IMR-90 (cell line): ENCODE data around the gene IFT81. TPM values are rescaled to one million over a fixed set of nuclear protein-coding genes. Genes with fewer than 3 reads are reported as not detected.
"Not testable (repeated sequence)": the region's sequence is repeated elsewhere in the genome, so short reads cannot be mapped to it uniquely, and the experiment has no call there.

Source experiments
- ATAC-seq: fragments of 200-7000 bp; cut with Tn5 transposase; 2 replicates; pipeline ENCODE4 v1.9.1; 2020; ENCODE audit warnings: low read depth, mild to moderate bottlenecking, moderate library complexity
- BruUV-seq: library from RNA; stranded (reverse); fragments of 400-500 nt; replicated peaks from 2 replicates; lab custom pipeline; 2021; lab: Mats Ljungman, UMichigan
- CTCF ChIA-PET: fragments of 300-600 bp; formaldehyde crosslinking; extraction: SDS; loops from one replicate; lab custom pipeline; 2021; ENCODE audit warnings: antibody characterized with exemption; lab: Yijun Ruan, JAX
- POLR2A ChIA-PET: fragments of 300-600 bp; sonication (Branson Sonifier 250); formaldehyde crosslinking; loops from one replicate; lab custom pipeline; 2022; ENCODE audit warnings: antibody characterized with exemption; ENCODE audit not compliant: unreplicated experiment; lab: Charles Lee
- DNase-seq: peaks from one replicate; pipeline ENCODE4 v3.0.0; 2013
- H2AFZ ChIP-seq: replicated peaks from 2 replicates; pipeline ENCODE3; 2013; ENCODE audit warnings: low read length, mild to moderate bottlenecking; ENCODE audit not compliant: poor library complexity
- H2AK5ac ChIP-seq: 2 replicates; pipeline ENCODE4 v1.6.1; 2013; ENCODE audit warnings: low read depth, low read length, inconsistent platforms
- H2AK9ac ChIP-seq: replicated peaks from 2 replicates; pipeline ENCODE3; 2013; ENCODE audit warnings: mild to moderate bottlenecking, low read depth, low read length, moderate library complexity; ENCODE audit not compliant: poor library complexity
- H2BK120ac ChIP-seq: 2 replicates; pipeline ENCODE4 v1.6.1; 2013; ENCODE audit warnings: low read depth, low read length, inconsistent platforms
- H2BK15ac ChIP-seq: 3 replicates; pipeline ENCODE4 v1.6.1; 2013; ENCODE audit warnings: low read depth, low read length, inconsistent platforms
- H2BK20ac ChIP-seq: 2 replicates; pipeline ENCODE4 v1.6.1; 2013; ENCODE audit warnings: low read depth, mild to moderate bottlenecking, inconsistent platforms, low read length, moderate library complexity
- H2BK5ac ChIP-seq: 2 replicates; pipeline ENCODE4 v1.6.1; 2013; ENCODE audit warnings: mild to moderate bottlenecking, low read depth, low read length, inconsistent platforms; ENCODE audit not compliant: poor library complexity, severe bottlenecking
- H3K14ac ChIP-seq: replicated peaks from 2 replicates; pipeline ENCODE4 v1.6.1; 2013; ENCODE audit warnings: low read depth, low read length, inconsistent platforms
- H3K18ac ChIP-seq: 2 replicates; pipeline ENCODE4 v1.6.1; 2013; ENCODE audit warnings: low read depth, low read length, control low read depth
- H3K23ac ChIP-seq: 2 replicates; pipeline ENCODE4 v1.6.1; 2013; ENCODE audit warnings: low read depth, low read length, inconsistent platforms
- H3K27ac ChIP-seq: 2 replicates; pipeline ENCODE4 v1.5.1; 2013; ENCODE audit warnings: mild to moderate bottlenecking, control low read depth, low read length; ENCODE audit not compliant: insufficient read depth
- H3K27me3 ChIP-seq: 2 replicates; pipeline ENCODE4 v1.6.1; 2013; ENCODE audit warnings: low read length; ENCODE audit not compliant: control insufficient read depth, insufficient read depth
- H3K36me3 ChIP-seq: 2 replicates; pipeline ENCODE4 v1.6.1; 2013; ENCODE audit warnings: low read length, mixed read lengths; ENCODE audit not compliant: control insufficient read depth, insufficient read depth
- H3K4ac ChIP-seq: 2 replicates; pipeline ENCODE4 v1.6.1; 2013; ENCODE audit warnings: low read depth, low read length, inconsistent platforms
- H3K4me1 ChIP-seq: 2 replicates; pipeline ENCODE4 v1.6.1; 2013; ENCODE audit warnings: low read length, mixed read lengths; ENCODE audit not compliant: control insufficient read depth, insufficient read depth
- H3K4me2 ChIP-seq: 2 replicates; pipeline ENCODE4 v1.6.1; 2013; ENCODE audit warnings: low read depth, mild to moderate bottlenecking, control low read depth, low read length, moderate library complexity
- H3K4me3 ChIP-seq: 2 replicates; pipeline ENCODE4 v1.5.1; 2013; ENCODE audit warnings: low read depth, mild to moderate bottlenecking, control low read depth, low read length, moderate library complexity; ENCODE audit not compliant: insufficient read depth
- H3K56ac ChIP-seq: 2 replicates; pipeline ENCODE4 v1.6.1; 2013; ENCODE audit warnings: low read length, inconsistent platforms; ENCODE audit not compliant: insufficient read depth; ENCODE audit errors: extremely low read depth
- H3K79me1 ChIP-seq, 2 experiments: 2 replicates each; pipeline ENCODE4 v1.6.1; 2013; ENCODE audit warnings: low read length in 2 of 2, inconsistent platforms in 1 of 2, low read depth in 1 of 2
- H3K9ac ChIP-seq: 2 replicates; pipeline ENCODE4 v1.6.1; 2013; ENCODE audit warnings: low read depth, low read length, control low read depth
- H3K9me1 ChIP-seq: 2 replicates; pipeline ENCODE4 v1.6.1; 2013; ENCODE audit warnings: low read length, inconsistent platforms; ENCODE audit not compliant: insufficient read depth
- H3K9me3 ChIP-seq: 2 replicates; pipeline ENCODE4 v1.6.1; 2013; ENCODE audit warnings: low read length; ENCODE audit not compliant: control insufficient read depth, insufficient read depth
- H4K20me1 ChIP-seq: 2 replicates; pipeline ENCODE4 v1.6.1; 2013; ENCODE audit warnings: low read length, inconsistent platforms; ENCODE audit not compliant: insufficient read depth
- H4K5ac ChIP-seq: 2 replicates; pipeline ENCODE4 v1.6.1; 2013; ENCODE audit warnings: mild to moderate bottlenecking, low read depth, low read length, control low read depth
- H4K8ac ChIP-seq, 2 experiments: 2 replicates each; pipeline ENCODE4 v1.6.1; 2013; ENCODE audit warnings: low read depth in 2 of 2, low read length in 2 of 2, control low read depth in 1 of 2, inconsistent platforms in 1 of 2
- H4K91ac ChIP-seq: 2 replicates; pipeline ENCODE4 v1.6.1; 2013; ENCODE audit warnings: low read depth, low read length, inconsistent platforms; ENCODE audit not compliant: insufficient read depth
- CHD1 ChIP-seq: IDR thresholded peaks from 2 replicates; pipeline ENCODE4 v1.6.1; 2012; ENCODE audit warnings: low read depth, low read length, improper control_type of control experiment
- MXI1 ChIP-seq: IDR thresholded peaks from 2 replicates; pipeline ENCODE4 v1.6.1; 2012; ENCODE audit warnings: low read depth, mild to moderate bottlenecking, low read length, moderate library complexity, borderline replicate concordance
- POLR2A ChIP-seq: IDR thresholded peaks from 2 replicates; pipeline ENCODE4 v1.6.1; 2012; ENCODE audit warnings: mild to moderate bottlenecking, low read depth, low read length
- RAD21 ChIP-seq: IDR thresholded peaks from 2 replicates; pipeline ENCODE4 v1.6.1; 2012; ENCODE audit warnings: low read length, improper control_type of control experiment
- RFX5 ChIP-seq: IDR thresholded peaks from 2 replicates; pipeline ENCODE4 v1.8.0; 2012; ENCODE audit warnings: low read depth, mild to moderate bottlenecking, low read length, moderate library complexity
- WGBS, 2 experiments: methylation state at CpG; one replicate each; pipeline versions ENCODE4 v1.1.5 to v1.1.7; 2013; ENCODE audit warnings: missing lambda C conversion rate in 2 of 2; ENCODE audit not compliant: insufficient read length in 1 of 2; ENCODE audit errors: extremely low coverage in 2 of 2; 5-methylcytosine and 5-hydroxymethylcytosine counted together
- dilution Hi-C: fragments of 300-500 bp; cut with HindIII; formaldehyde crosslinking; loops from one replicate; pipeline ENCODE4 v1.14.3; 2018; ENCODE audit warnings: low sequenced_read_pairs; ENCODE audit not compliant: unreplicated experiment
- in situ Hi-C: fragments of 300-500 bp; cut with MboI; formaldehyde crosslinking; loops from 3 replicates; pipeline ENCODE4 v1.14.3; 2019; ENCODE audit warnings: low sequenced_read_pairs, inconsistent platforms, mixed read lengths
- intact Hi-C: fragments of 100-400 bp; cut with micrococcal nuclease; formaldehyde crosslinking; loops from 2 replicates; pipeline ENCODE4 v1.10.0; 2022
- polyA plus RNA-seq, 3 experiments: library from polyadenylated mRNA; depleted of rRNA; stranded (reverse); fragments of >200 nt; gene quantifications; 2 replicates each; pipeline ENCODE4 v1.2.3, GENCODE V29; 2012; ENCODE audit warnings: low replicate concordance in 1 of 3
- total RNA-seq: library from RNA; depleted of rRNA; stranded (reverse); fragments of >200 nt; gene quantifications from 2 replicates; pipeline ENCODE4 v1.2.3, GENCODE V29; 2012
- TF ChIP-seq, protein P1 (sequence below): fragments of 150-350 bp; IDR thresholded peaks from 2 replicates; pipeline ENCODE4 v1.6.1; 2016; ENCODE audit warnings: low read depth, mild to moderate bottlenecking, low read length, moderate library complexity, borderline replicate concordance

Gene IFT81
- total and polyA plus RNA-seq, 2 of the 4 experiments (the other 2 are of a cell fraction): 6.1 to 8.1 TPM

DNA sequence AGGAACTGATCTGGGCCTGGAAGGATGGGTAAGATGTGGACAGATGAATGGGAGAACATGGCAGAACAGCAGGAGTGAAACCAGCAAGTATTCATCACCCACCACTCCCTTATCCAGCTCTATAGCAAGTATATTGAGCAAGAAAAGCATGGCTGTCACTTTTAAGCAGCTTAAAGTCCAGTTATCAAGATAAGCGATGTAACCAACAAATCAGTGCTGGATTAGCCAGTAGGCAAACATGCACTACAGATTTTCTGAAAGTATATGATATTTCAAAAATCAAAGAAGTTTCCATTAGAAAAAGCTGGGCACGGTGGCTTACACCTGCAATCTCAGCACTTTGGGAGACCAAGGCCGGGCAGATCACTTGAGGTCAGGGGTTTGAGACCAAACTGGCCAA is 103.0 kb downstream of the IFT81 start (continued):
- no peak for TF ChIP-seq RAD21
- no peak for TF ChIP-seq CHD1
- TF ChIP-seq, protein P1, sequence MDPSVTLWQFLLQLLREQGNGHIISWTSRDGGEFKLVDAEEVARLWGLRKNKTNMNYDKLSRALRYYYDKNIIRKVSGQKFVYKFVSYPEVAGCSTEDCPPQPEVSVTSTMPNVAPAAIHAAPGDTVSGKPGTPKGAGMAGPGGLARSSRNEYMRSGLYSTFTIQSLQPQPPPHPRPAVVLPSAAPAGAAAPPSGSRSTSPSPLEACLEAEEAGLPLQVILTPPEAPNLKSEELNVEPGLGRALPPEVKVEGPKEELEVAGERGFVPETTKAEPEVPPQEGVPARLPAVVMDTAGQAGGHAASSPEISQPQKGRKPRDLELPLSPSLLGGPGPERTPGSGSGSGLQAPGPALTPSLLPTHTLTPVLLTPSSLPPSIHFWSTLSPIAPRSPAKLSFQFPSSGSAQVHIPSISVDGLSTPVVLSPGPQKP: no peak
- TF ChIP-seq MXI1: no peak
- no peak for TF ChIP-seq POLR2A
- TF ChIP-seq RFX5: no peak

DNA sequence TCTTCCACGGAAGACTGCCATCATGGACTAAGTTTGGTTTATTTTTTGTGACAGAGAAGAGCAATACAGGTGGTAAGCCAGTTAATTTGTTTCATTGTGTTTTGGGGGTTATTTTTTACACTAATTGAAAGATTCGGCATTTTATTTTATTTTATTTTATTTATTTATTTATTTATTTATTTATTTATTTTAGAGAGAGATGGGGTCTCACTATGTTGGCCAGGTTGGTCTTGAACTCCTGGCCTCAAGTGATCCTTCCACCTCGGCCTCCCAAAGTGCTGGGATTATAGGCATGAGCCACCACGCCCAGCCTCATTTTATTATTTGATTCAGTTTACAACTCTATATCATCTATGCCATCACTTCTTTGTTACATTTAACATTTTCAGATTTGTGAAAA is 104.2 kb downstream of the IFT81 start:
- H3K27me3 ChIP-seq, H3K18ac ChIP-seq, intact Hi-C loops, H3K4ac ChIP-seq, ATAC-seq, H2AFZ ChIP-seq, H2BK20ac ChIP-seq, H3K4me3 ChIP-seq, H3K4me1 ChIP-seq, dilution Hi-C loops, H2BK120ac ChIP-seq, BruUV-seq, H3K4me2 ChIP-seq, H3K56ac ChIP-seq, H4K20me1 ChIP-seq, H3K9ac ChIP-seq, H3K27ac ChIP-seq, DNase-seq, H2AK5ac ChIP-seq, H3K23ac ChIP-seq, H3K14ac ChIP-seq, H4K91ac ChIP-seq, H4K5ac ChIP-seq, H2BK15ac ChIP-seq, H3K79me1 ChIP-seq, in situ Hi-C loops, H3K36me3 ChIP-seq, H3K9me3 ChIP-seq, H4K8ac ChIP-seq, H2BK5ac ChIP-seq, POLR2A ChIA-PET, H3K9me1 ChIP-seq, H2AK9ac ChIP-seq: not testable (repeated sequence)
- CTCF ChIA-PET: interaction anchor here (0.7 kb wide), 1 partner anchor 10 kb away, joined by 6 read pairs; no protein-coding TSS in a partner anchor
- no CpG with 5 or more reads among the region's 4 CpGs for WGBS, 2 experiments
